ENCODE measurements around the gene ANKRD22. TPM values are rescaled to one million over a fixed set of nuclear protein-coding genes. Genes with fewer than 3 reads are reported as not detected.

The ANKRD22 gene
- total RNA-seq, 2 experiments from 2014 or later, result not detected

DNA sequence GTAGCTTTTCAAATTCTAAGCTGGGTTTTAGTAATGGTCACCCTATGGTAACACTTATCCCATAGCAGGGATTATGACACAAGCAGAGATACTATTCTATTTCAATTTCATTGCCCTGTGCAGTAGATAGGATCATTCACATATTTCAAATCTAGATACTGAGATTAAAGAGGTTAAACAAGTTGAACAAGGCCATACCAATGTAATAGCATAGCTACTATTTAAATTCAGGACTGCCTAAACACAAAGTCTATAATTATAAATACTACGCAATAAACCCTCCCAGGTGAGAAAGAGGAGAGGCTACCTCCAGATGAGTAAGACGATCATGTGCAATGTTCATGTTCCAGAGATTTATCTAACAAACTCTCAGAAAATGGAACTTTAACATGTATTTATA, 48.0 kb downstream of the ANKRD22 start:
- Mint-ChIP-seq H3K27me3 (no peaks in the 10 kb centered on the region), H3K4me3 (no peak overlapping the region), H3K27ac (no peak overlapping the region), H3K4me1 (ENCODE audit: low read depth) (no peaks in the 10 kb centered on the region), H3K36me3 (ENCODE audit: low read depth) (no peaks in the 10 kb centered on the region), H3K9me3 (no peaks in the 10 kb centered on the region)
- TF ChIP-seq, protein P1, sequence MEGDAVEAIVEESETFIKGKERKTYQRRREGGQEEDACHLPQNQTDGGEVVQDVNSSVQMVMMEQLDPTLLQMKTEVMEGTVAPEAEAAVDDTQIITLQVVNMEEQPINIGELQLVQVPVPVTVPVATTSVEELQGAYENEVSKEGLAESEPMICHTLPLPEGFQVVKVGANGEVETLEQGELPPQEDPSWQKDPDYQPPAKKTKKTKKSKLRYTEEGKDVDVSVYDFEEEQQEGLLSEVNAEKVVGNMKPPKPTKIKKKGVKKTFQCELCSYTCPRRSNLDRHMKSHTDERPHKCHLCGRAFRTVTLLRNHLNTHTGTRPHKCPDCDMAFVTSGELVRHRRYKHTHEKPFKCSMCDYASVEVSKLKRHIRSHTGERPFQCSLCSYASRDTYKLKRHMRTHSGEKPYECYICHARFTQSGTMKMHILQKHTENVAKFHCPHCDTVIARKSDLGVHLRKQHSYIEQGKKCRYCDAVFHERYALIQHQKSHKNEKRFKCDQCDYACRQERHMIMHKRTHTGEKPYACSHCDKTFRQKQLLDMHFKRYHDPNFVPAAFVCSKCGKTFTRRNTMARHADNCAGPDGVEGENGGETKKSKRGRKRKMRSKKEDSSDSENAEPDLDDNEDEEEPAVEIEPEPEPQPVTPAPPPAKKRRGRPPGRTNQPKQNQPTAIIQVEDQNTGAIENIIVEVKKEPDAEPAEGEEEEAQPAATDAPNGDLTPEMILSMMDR (IDR thresholded peaks at IDR 0.05), result no peak
- Histone ChIP-seq H3K9me3 (ENCODE audit: control insufficient read depth in 1 of 2, insufficient read depth in 1 of 2, low read length in 2 of 2) (no peaks in the 10 kb centered on the region), H3K4me3 (ENCODE audit: low read length) (no peak overlapping the region), H3K27ac (ENCODE audit: low read depth in 1 of 2, low read length in 2 of 2) (no peak overlapping the region), H3K36me3 (ENCODE audit: insufficient read depth, low read length) (no peaks in the 10 kb centered on the region), H3K27me3 (ENCODE audit: control insufficient read depth in 1 of 2, insufficient read depth in 2 of 2, low read length in 2 of 2) (no peaks in the 10 kb centered on the region), H3K4me1 (ENCODE audit: insufficient read depth, low read length) (no peaks in the 10 kb centered on the region)
- POLR2A ChIA-PET, result interaction anchor here (0.6 kb wide), 1 partner anchor 76 kb away, joined by 3 read pairs; no protein-coding TSS in a partner anchor
- ATAC-seq (ENCODE audit: poor library complexity) (no peak), DNase-seq (no peak)
- intact Hi-C loops (cut with DNase I, micrococcal nuclease), result loop anchor here in 1 of 2 experiments (10.0 kb wide), 1 partner anchor 229 kb away; no protein-coding TSS in a partner anchor
- CTCF ChIA-PET, result interaction anchor here (0.6 to 1.0 kb wide), 2 partner anchors 24 to 37 kb away, joined by 3 read pairs; no protein-coding TSS in a partner anchor

DNA sequence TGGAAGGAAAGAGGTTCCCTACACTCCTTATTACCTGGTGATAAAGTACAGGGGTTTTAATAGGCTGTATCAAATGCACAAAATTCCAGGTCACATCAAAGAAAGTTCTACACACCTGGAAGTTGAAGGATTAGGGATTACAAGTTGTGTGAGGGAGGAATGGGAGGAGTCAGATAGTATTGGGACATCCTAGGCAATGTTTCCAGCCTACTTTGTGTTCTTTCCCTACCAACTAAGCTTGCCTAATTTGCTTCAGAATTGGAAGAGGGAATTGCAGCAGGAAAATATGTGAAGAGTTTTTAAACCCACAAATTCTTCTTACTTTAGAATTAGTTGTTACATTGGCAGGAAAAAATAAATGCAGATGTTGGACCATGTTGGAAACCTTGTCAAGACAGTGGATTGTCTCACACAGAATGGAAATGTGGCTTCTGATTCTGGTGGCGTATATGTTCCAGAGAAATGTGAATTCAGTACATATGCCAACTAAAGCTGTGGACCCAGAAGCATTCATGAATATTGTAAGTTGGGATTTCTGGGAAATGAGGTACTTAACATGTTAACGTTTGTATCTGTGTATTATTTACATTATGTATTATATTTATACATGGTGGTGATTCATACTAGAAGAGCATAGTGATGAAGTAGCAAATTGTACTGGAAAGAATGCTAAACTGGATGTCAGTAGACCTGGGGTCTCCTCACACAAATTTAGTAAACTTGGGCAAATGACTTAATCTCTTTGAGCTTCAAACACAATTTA, 48.9 kb downstream of the ANKRD22 start, which contains the start of gene LIPM:
Gene LIPM (plus strand): TSS at position 208 of the 763 bp plus-strand sequence. CDS start 167 bp downstream, at position 375.
- Mint-ChIP-seq H3K36me3 (ENCODE audit: low read depth) (no peaks in the 10 kb centered on the region), H3K27ac (no peak within 1 kb of the TSS), H3K4me1 (ENCODE audit: low read depth) (no peaks in the 10 kb centered on the region), H3K27me3 (no peaks in the 10 kb centered on the region), H3K4me3 (no peak within 1 kb of the TSS), H3K9me3 (no peaks in the 10 kb centered on the region)
- H3K27me3 ChIP-seq (ENCODE audit: control insufficient read depth in 1 of 2, insufficient read depth in 2 of 2, low read length in 2 of 2), result no peaks in the 10 kb centered on the region
- no peaks in the 10 kb centered on the region for H3K4me1 ChIP-seq (ENCODE audit: insufficient read depth, low read length)
- intact Hi-C loops (cut with DNase I, micrococcal nuclease), result loop anchor here in 1 of 2 experiments (10.0 kb wide), 1 partner anchor 228 kb away; no protein-coding TSS in a partner anchor
- no peak for ATAC-seq (ENCODE audit: poor library complexity)
- POLR2A ChIA-PET, result no interaction called here
- H3K27ac ChIP-seq (ENCODE audit: low read depth in 1 of 2, low read length in 2 of 2), result no peak within 1 kb of the TSS
- no peak for DNase-seq
- H3K4me3 ChIP-seq (ENCODE audit: low read length), result no peak within 1 kb of the TSS
- no peaks in the 10 kb centered on the region for H3K36me3 ChIP-seq (ENCODE audit: insufficient read depth, low read length)
- TF ChIP-seq, protein P1 (IDR thresholded peaks at IDR 0.05), result no peak
- CTCF ChIA-PET, result interaction anchor here (1.0 kb wide), 1 partner anchor 23 kb away, joined by 3 read pairs; no protein-coding TSS in a partner anchor
- H3K9me3 ChIP-seq (ENCODE audit: control insufficient read depth in 1 of 2, insufficient read depth in 1 of 2, low read length in 2 of 2), result no peaks in the 10 kb centered on the region

DNA sequence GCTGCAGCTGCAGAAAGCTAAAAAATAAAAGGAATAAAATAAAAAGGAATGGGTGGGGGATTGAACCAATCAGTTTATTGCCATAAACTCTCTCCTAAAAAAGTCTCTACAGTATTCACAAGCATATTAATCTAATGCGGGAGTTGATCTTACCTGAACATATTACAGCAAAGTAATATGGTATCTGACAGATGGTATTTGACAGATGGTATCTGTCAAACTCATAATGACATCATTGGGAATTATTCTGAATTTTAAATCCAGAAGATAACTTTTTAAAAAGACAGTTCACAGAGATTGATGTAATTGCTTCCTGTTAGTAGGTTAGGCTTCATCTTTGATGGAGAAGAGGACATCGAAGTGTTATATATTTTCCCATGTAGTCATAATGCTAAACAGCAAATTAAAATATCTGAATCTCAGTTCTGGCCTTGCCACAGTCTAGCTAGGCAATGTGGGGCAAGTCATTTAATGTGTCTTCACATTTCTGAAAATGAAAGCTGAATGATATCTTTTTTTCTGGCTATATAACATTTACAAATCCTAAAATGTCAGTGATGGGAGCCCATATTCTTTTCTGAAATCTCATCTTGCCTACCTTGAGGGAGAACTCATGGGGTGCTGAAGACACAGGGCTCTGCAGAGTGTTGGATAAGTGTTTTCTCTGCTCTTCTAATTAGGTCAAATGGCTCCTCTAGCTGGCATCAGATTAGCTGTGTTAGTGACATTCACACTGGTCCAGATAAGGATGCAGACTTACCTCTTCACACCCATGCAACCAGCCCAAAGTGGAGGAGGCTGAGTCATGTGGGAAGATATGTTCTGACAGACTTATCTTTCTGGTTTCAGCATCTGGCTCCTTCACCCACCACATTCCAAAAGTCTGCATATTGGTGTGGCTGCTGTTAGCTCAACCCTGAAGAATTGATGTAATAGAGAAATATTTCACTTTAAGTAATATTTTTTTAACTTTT, 51.2 kb downstream of the ANKRD22 start:
- Histone ChIP-seq H3K36me3 (ENCODE audit: insufficient read depth, low read length) (no peaks in the 10 kb centered on the region), H3K9me3 (ENCODE audit: control insufficient read depth in 1 of 2, insufficient read depth in 1 of 2, low read length in 2 of 2) (no peaks in the 10 kb centered on the region), H3K4me1 (ENCODE audit: insufficient read depth, low read length) (no peaks in the 10 kb centered on the region), H3K27me3 (ENCODE audit: control insufficient read depth in 1 of 2, insufficient read depth in 2 of 2, low read length in 2 of 2) (no peaks in the 10 kb centered on the region), H3K4me3 (ENCODE audit: low read length) (no peak overlapping the region), H3K27ac (ENCODE audit: low read depth in 1 of 2, low read length in 2 of 2) (no peak overlapping the region)
- CTCF ChIA-PET, result interaction anchor here (0.6 kb wide), 1 partner anchor 145 kb away, joined by 3 read pairs; no protein-coding TSS in a partner anchor
- intact Hi-C loops (cut with DNase I, micrococcal nuclease), result loop anchor here in 1 of 2 experiments (10.0 kb wide), 1 partner anchor 226 kb away; no protein-coding TSS in a partner anchor
- Mint-ChIP-seq H3K4me3 (no peak overlapping the region), H3K27me3 (no peaks in the 10 kb centered on the region), H3K36me3 (ENCODE audit: low read depth) (no peaks in the 10 kb centered on the region), H3K4me1 (ENCODE audit: low read depth) (no peaks in the 10 kb centered on the region), H3K9me3 (no peaks in the 10 kb centered on the region), H3K27ac (no peak overlapping the region)
- DNase-seq, result no peak
- POLR2A ChIA-PET, result no interaction called here
- no peak for ATAC-seq (ENCODE audit: poor library complexity)
- TF ChIP-seq, protein P1 (IDR thresholded peaks at IDR 0.05), result no peak

Data from CD4-positive, alpha-beta T cell (primary cell).